RPMI7951 (cell line): ENCODE data around the gene LCE1D. TPM values are rescaled to one million over a fixed set of nuclear protein-coding genes. Genes with fewer than 3 reads are reported as not detected.

Experiments used
- DNase-seq: peaks from one replicate; pipeline ENCODE4 v3.0.0-alpha.2; 2012; ENCODE audit warnings: low read depth
- total RNA-seq: library from RNA; depleted of rRNA; stranded (reverse); fragments of >200 nt; shearing (Covaris generic); gene quantifications from 2 replicates; pipeline ENCODE4 v1.2.3, GENCODE V29; 2014; rRNA removed

Gene LCE1D
- total RNA-seq, result not detected in 2 replicates

- DNase-seq, result no peak
Measured at GRCh38 chr1:152796421-152796820, at the start of gene LCE1D. Gene LCE1D (plus strand): TSS chr1:152796721. CDS start chr1:152797795, 1,074 bp downstream.

GRCh38 chr1:152747831-152748230 is 48.7 kb upstream of the LCE1D start:
- no peak for DNase-seq

- DNase-seq, result peak; percentile 27
Measured at GRCh38 chr1:152752225-152752624, 44.3 kb upstream of the LCE1D start.

GRCh38 chr1:152753586-152753985 is 42.9 kb upstream of the LCE1D start:
- DNase-seq, result no peak

- no peak for DNase-seq
Measured at GRCh38 chr1:152756872-152757271, 39.6 kb upstream of the LCE1D start.

- no peak for DNase-seq
Measured at GRCh38 chr1:152757747-152758146, 38.8 kb upstream of the LCE1D start, which contains the start of gene KPRP. Gene KPRP (plus strand): TSS chr1:152758025. CDS start chr1:152759589, 1,564 bp downstream.

- no peak for DNase-seq
Measured at GRCh38 chr1:152758636-152759035, 37.9 kb upstream of the LCE1D start.

- no peak for DNase-seq
Measured at GRCh38 chr1:152759453-152760173, 36.9 kb upstream of the LCE1D start.

- no peak for DNase-seq
Measured at GRCh38 chr1:152760551-152761190, 35.9 kb upstream of the LCE1D start.

GRCh38 chr1:152761609-152762213 is 34.8 kb upstream of the LCE1D start:
- no peak for DNase-seq

- no peak for DNase-seq
Measured at GRCh38 chr1:152768847-152769533, 27.5 kb upstream of the LCE1D start.

GRCh38 chr1:152770411-152770810 is 26.1 kb upstream of the LCE1D start:
- DNase-seq, result no peak

GRCh38 chr1:152774875-152775274 is 21.6 kb upstream of the LCE1D start, which contains the start of gene LCE1F:
Gene LCE1F (plus strand): TSS chr1:152775140. CDS start chr1:152776372, 1,232 bp downstream.
- DNase-seq, result no peak

- no peak for DNase-seq
Measured at GRCh38 chr1:152776361-152776760, 20.2 kb upstream of the LCE1D start.

- DNase-seq, result peak; percentile 27
Measured at GRCh38 chr1:152777510-152778137, 18.9 kb upstream of the LCE1D start.

- DNase-seq, result no peak
Measured at GRCh38 chr1:152783095-152783494, 13.4 kb upstream of the LCE1D start.

- no peak for DNase-seq
Measured at GRCh38 chr1:152786077-152786476, 10.4 kb upstream of the LCE1D start, which contains the start of gene LCE1E. Gene LCE1E (plus strand): TSS chr1:152786257. CDS start chr1:152787300, 1,043 bp downstream.

- no peak for DNase-seq
Measured at GRCh38 chr1:152795686-152796085, 835 bp upstream of the LCE1D start.

GRCh38 chr1:152801333-152801732 is 4.8 kb downstream of the LCE1D start:
- no peak for DNase-seq

- DNase-seq, result no peak
Measured at GRCh38 chr1:152806576-152806975, 10.1 kb downstream of the LCE1D start, which contains the start of gene LCE1C. Gene LCE1C (minus strand): TSS chr1:152806651. CDS start chr1:152805478, 1,173 bp downstream.

GRCh38 chr1:152811050-152811449 is 14.5 kb downstream of the LCE1D start:
- no peak for DNase-seq
